Mesendoderm (in vitro differentiated cells): ENCODE results near the gene MAP1A.

ENCODE experiments used
- DNase-seq: peaks from one replicate; pipeline ENCODE4 v3.0.0; 2013
- H2AK5ac ChIP-seq: 2 replicates; pipeline ENCODE4 v1.6.1; 2013; ENCODE audit warnings: low read length, inconsistent platforms
- H2BK120ac ChIP-seq: 2 replicates; pipeline ENCODE4 v1.6.1; 2013; ENCODE audit warnings: low read depth, mild to moderate bottlenecking, low read length, moderate library complexity, mixed read lengths
- H2BK15ac ChIP-seq: replicated peaks from 2 replicates; pipeline ENCODE4 v1.6.1; 2013; ENCODE audit warnings: low read depth, mild to moderate bottlenecking, moderate library complexity
- H2BK5ac ChIP-seq: 2 replicates; pipeline ENCODE4 v1.6.1; 2013; ENCODE audit warnings: low read length, inconsistent platforms
- H3K18ac ChIP-seq: 2 replicates; pipeline ENCODE4 v1.6.1; 2013; ENCODE audit warnings: mild to moderate bottlenecking, low read length, mixed read lengths
- H3K23ac ChIP-seq: one replicate; pipeline ENCODE4 v1.6.1; 2013; ENCODE audit warnings: low read length
- H3K27ac ChIP-seq: 2 replicates; pipeline ENCODE4 v1.5.1; 2013; ENCODE audit warnings: low read depth, mild to moderate bottlenecking, inconsistent platforms, low read length, moderate library complexity
- H3K27me3 ChIP-seq: 2 replicates; pipeline ENCODE4 v1.6.1; 2013; ENCODE audit warnings: low read length, control low read depth, mild to moderate bottlenecking, inconsistent platforms; ENCODE audit not compliant: insufficient read depth, poor library complexity
- H3K36me3 ChIP-seq: 2 replicates; pipeline ENCODE4 v1.6.1; 2013; ENCODE audit warnings: low read length, inconsistent platforms; ENCODE audit not compliant: control insufficient read depth, insufficient read depth
- H3K4ac ChIP-seq: one replicate; pipeline ENCODE4 v1.6.1; 2013; ENCODE audit warnings: low read depth, mild to moderate bottlenecking, low read length, moderate library complexity
- H3K4me1 ChIP-seq: 2 replicates; pipeline ENCODE4 v1.6.1; 2013; ENCODE audit warnings: low read depth, low read length, inconsistent platforms; ENCODE audit not compliant: control insufficient read depth
- H3K4me2 ChIP-seq: 2 replicates; pipeline ENCODE4 v1.6.1; 2013; ENCODE audit warnings: low read length
- H3K4me3 ChIP-seq: 2 replicates; pipeline ENCODE4 v1.5.1; 2013; ENCODE audit warnings: mild to moderate bottlenecking, low read length
- H3K56ac ChIP-seq: one replicate; pipeline ENCODE4 v1.6.1; 2013; ENCODE audit warnings: low read length
- H3K79me1 ChIP-seq: 2 replicates; pipeline ENCODE4 v1.6.1; 2013; ENCODE audit warnings: low read length, inconsistent platforms
- H3K79me2 ChIP-seq: 2 replicates; pipeline ENCODE4 v1.6.1; 2013; ENCODE audit warnings: mild to moderate bottlenecking, low read length; ENCODE audit not compliant: control insufficient read depth, insufficient read depth
- H3K9ac ChIP-seq: 2 replicates; pipeline ENCODE4 v1.6.1; 2013; ENCODE audit warnings: low read length, inconsistent platforms
- H4K5ac ChIP-seq: one replicate; pipeline ENCODE4 v1.6.1; 2013; ENCODE audit warnings: low read length
- H4K8ac ChIP-seq: one replicate; pipeline ENCODE4 v1.6.1; 2013; ENCODE audit warnings: low read depth, mild to moderate bottlenecking, control low read depth, low read length, moderate library complexity
- WGBS: extraction: QIAGEN DNeasy Blood & Tissue Kit; methylation state at CpG from one replicate; pipeline ENCODE4 v1.1.7; 2013; ENCODE audit warnings: low lambda C conversion rate, missing lambda C conversion rate; ENCODE audit not compliant: insufficient coverage; ENCODE audit errors: extremely low coverage; 5-methylcytosine and 5-hydroxymethylcytosine counted together

The MAP1A gene

GRCh38 chr15:43524254-43524845 lies 6.9 kb downstream of the MAP1A start:
- DNase-seq: no peak
- no peak overlapping the region for H3K9ac ChIP-seq
- no peak overlapping the region for H4K5ac ChIP-seq
- H2AK5ac ChIP-seq: no peak overlapping the region
- no peak overlapping the region for H3K27ac ChIP-seq
- H2BK120ac ChIP-seq: no peak overlapping the region
- no peaks in the 10 kb centered on the region for H3K4me1 ChIP-seq
- no peak overlapping the region for H2BK5ac ChIP-seq
- no peaks in the 10 kb centered on the region for H3K36me3 ChIP-seq
- no CpG with 5 or more reads among the region's 4 CpGs for WGBS
- no peak overlapping the region for H3K18ac ChIP-seq
- no peaks in the 10 kb centered on the region for H3K79me2 ChIP-seq
- no peak overlapping the region for H3K23ac ChIP-seq
- H3K56ac ChIP-seq: no peak overlapping the region
- H4K8ac ChIP-seq: no peak overlapping the region
- H2BK15ac ChIP-seq: no peak overlapping the region
- no peak overlapping the region for H3K4ac ChIP-seq
- no peak overlapping the region for H3K4me2 ChIP-seq
- H3K4me3 ChIP-seq: no peak overlapping the region
- H3K27me3 ChIP-seq: no peaks in the 10 kb centered on the region
- H3K79me1 ChIP-seq: no peaks in the 10 kb centered on the region

GRCh38 chr15:43525131-43525530 lies 7.7 kb downstream of the MAP1A start:
- Histone ChIP-seq H3K36me3 (no peaks in the 10 kb centered on the region), H3K4me1 (no peaks in the 10 kb centered on the region)

GRCh38 chr15:43526261-43526930 lies 9.0 kb downstream of the MAP1A start:
- no peaks in the 10 kb centered on the region for H3K27me3 ChIP-seq
- no peak overlapping the region for H3K4ac ChIP-seq
- no peak overlapping the region for H3K18ac ChIP-seq
- no peak for DNase-seq
- no peak overlapping the region for H3K9ac ChIP-seq
- H3K27ac ChIP-seq: no peak overlapping the region
- H3K23ac ChIP-seq: no peak overlapping the region
- H3K4me2 ChIP-seq: no peak overlapping the region
- H4K5ac ChIP-seq: no peak overlapping the region
- H2AK5ac ChIP-seq: no peak overlapping the region
- no peaks in the 10 kb centered on the region for H3K79me1 ChIP-seq
- no peak overlapping the region for H2BK15ac ChIP-seq
- no peaks in the 10 kb centered on the region for H3K36me3 ChIP-seq
- no peak overlapping the region for H4K8ac ChIP-seq
- no peak overlapping the region for H2BK5ac ChIP-seq
- no peak overlapping the region for H3K4me3 ChIP-seq
- peaks cover 5% of the 10 kb centered on the region for H3K4me1 ChIP-seq
- no peak overlapping the region for H2BK120ac ChIP-seq
- H3K79me2 ChIP-seq: no peaks in the 10 kb centered on the region
- H3K56ac ChIP-seq: no peak overlapping the region
- WGBS: no CpG with 5 or more reads among the region's 11 CpGs

More at GRCh38 chr15:43525131-43525530, 7.7 kb downstream of the MAP1A start:
- H3K79me1 ChIP-seq: no peaks in the 10 kb centered on the region
- H3K4ac ChIP-seq: no peak overlapping the region
- H3K4me2 ChIP-seq: no peak overlapping the region
- no peak overlapping the region for H3K27ac ChIP-seq
- no peak overlapping the region for H4K5ac ChIP-seq
- H3K9ac ChIP-seq: no peak overlapping the region
- H2BK15ac ChIP-seq: no peak overlapping the region
- H3K18ac ChIP-seq: no peak overlapping the region
- H2AK5ac ChIP-seq: no peak overlapping the region
- no peak overlapping the region for H2BK5ac ChIP-seq
- no peak overlapping the region for H3K4me3 ChIP-seq
- H3K79me2 ChIP-seq: no peaks in the 10 kb centered on the region
- no peak for DNase-seq
- H3K23ac ChIP-seq: no peak overlapping the region
- no peak overlapping the region for H3K56ac ChIP-seq
- H2BK120ac ChIP-seq: no peak overlapping the region
- no CpG with 5 or more reads among the region's 4 CpGs for WGBS
- no peak overlapping the region for H4K8ac ChIP-seq
- no peaks in the 10 kb centered on the region for H3K27me3 ChIP-seq

GRCh38 chr15:43527016-43527801 lies 9.8 kb downstream of the MAP1A start:
- no peak overlapping the region for H2BK15ac ChIP-seq
- H4K5ac ChIP-seq: no peak overlapping the region
- H3K4me2 ChIP-seq: no peak overlapping the region
- no peak for DNase-seq
- no peak overlapping the region for H3K56ac ChIP-seq
- H3K9ac ChIP-seq: no peak overlapping the region
- H3K27ac ChIP-seq: no peak overlapping the region
- H2AK5ac ChIP-seq: no peak overlapping the region
- no peaks in the 10 kb centered on the region for H3K36me3 ChIP-seq
- no peak overlapping the region for H4K8ac ChIP-seq
- no peak overlapping the region for H3K18ac ChIP-seq
- no peak overlapping the region for H3K23ac ChIP-seq
- H3K4me3 ChIP-seq: no peak overlapping the region
- H3K4me1 ChIP-seq: peaks cover 8% of the 10 kb centered on the region
- H3K4ac ChIP-seq: no peak overlapping the region
- no peak overlapping the region for H2BK120ac ChIP-seq
- no peaks in the 10 kb centered on the region for H3K79me2 ChIP-seq
- H3K27me3 ChIP-seq: no peaks in the 10 kb centered on the region
- WGBS: no CpG with 5 or more reads among the region's 9 CpGs
- no peak overlapping the region for H2BK5ac ChIP-seq
- H3K79me1 ChIP-seq: no peaks in the 10 kb centered on the region

- no peak overlapping the region for H3K4ac ChIP-seq
- no peak overlapping the region for H3K18ac ChIP-seq
- no peak for DNase-seq
- peaks cover 8% of the 10 kb centered on the region for H3K4me1 ChIP-seq
- no peak overlapping the region for H3K9ac ChIP-seq
- no peak overlapping the region for H3K56ac ChIP-seq
- H4K8ac ChIP-seq: no peak overlapping the region
- H3K4me2 ChIP-seq: no peak overlapping the region
- no peaks in the 10 kb centered on the region for H3K27me3 ChIP-seq
- no peak overlapping the region for H2BK15ac ChIP-seq
- no peak overlapping the region for H2BK120ac ChIP-seq
- H3K79me2 ChIP-seq: no peaks in the 10 kb centered on the region
- no peaks in the 10 kb centered on the region for H3K36me3 ChIP-seq
- no peaks in the 10 kb centered on the region for H3K79me1 ChIP-seq
- WGBS: no CpG with 5 or more reads among the region's 12 CpGs
- no peak overlapping the region for H2AK5ac ChIP-seq
- H2BK5ac ChIP-seq: no peak overlapping the region
- no peak overlapping the region for H4K5ac ChIP-seq
- H3K23ac ChIP-seq: no peak overlapping the region
- H3K27ac ChIP-seq: no peak overlapping the region
- H3K4me3 ChIP-seq: no peak overlapping the region
Measured at GRCh38 chr15:43527802-43528541, 10.6 kb downstream of the MAP1A start.
